Measurements from ENCODE around the gene CLDN1.

DNA sequence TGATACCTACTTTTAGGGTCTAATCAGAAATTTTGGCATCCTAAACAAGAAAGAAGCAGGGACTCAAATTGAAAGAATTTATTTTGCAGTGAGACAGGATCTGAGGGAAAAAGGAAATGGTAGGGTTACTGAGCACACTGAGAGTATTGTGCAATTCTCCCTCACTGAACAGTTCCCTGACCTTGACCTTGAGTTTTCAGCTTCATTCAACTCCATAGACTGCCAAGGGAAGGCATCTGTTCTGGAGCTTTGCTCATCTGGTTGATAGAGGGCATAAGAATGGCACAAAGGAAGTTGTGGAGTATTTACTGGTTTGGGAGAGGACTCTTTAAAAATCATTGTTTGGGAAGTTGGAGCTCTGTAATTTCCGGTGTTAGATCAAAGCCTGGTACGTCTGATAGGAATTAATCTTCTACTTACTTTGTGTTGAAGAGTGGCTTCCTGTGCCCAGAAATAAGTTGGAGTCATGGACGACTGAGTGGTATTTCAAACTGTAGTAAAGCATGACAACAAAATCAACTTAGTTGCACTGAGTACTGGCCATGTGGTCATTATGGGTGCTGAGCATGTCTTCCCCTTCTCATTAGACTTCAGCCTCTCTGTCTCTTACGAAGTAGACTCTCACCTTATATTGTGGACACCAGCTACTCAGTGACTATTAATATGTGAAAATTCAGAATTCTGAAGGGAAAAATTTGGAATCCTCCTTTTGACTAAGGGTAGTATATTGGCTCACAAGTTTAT is 40.8 kb downstream of the CLDN1 start:
- TF ChIP-seq, protein P1, sequence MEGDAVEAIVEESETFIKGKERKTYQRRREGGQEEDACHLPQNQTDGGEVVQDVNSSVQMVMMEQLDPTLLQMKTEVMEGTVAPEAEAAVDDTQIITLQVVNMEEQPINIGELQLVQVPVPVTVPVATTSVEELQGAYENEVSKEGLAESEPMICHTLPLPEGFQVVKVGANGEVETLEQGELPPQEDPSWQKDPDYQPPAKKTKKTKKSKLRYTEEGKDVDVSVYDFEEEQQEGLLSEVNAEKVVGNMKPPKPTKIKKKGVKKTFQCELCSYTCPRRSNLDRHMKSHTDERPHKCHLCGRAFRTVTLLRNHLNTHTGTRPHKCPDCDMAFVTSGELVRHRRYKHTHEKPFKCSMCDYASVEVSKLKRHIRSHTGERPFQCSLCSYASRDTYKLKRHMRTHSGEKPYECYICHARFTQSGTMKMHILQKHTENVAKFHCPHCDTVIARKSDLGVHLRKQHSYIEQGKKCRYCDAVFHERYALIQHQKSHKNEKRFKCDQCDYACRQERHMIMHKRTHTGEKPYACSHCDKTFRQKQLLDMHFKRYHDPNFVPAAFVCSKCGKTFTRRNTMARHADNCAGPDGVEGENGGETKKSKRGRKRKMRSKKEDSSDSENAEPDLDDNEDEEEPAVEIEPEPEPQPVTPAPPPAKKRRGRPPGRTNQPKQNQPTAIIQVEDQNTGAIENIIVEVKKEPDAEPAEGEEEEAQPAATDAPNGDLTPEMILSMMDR (IDR thresholded peaks at IDR 0.05) = no peak
- TF ChIP-seq EP300 (IDR thresholded peaks at IDR 0.05) (no peak), POLR2A (IDR thresholded peaks at IDR 0.05) (no peak), POLR2AphosphoS5 (IDR thresholded peaks at IDR 0.05) (no peak)
